ENCODE results near the gene CLMP.

- TF ChIP-seq CTCF (IDR thresholded peaks at IDR 0.05) (no peak), RFX5 (IDR thresholded peaks at IDR 0.05) (no peak), POLR2A (IDR thresholded peaks at IDR 0.05; ENCODE audit: low read length) (no peak), ELK1 (IDR thresholded peaks at IDR 0.05; ENCODE audit: low read depth, low read length) (no peak), BHLHE40 (IDR thresholded peaks at IDR 0.05; ENCODE audit: low read depth, low read length) (no peak), CEBPB (IDR thresholded peaks at IDR 0.05) (no peak), SMC3 (IDR thresholded peaks at IDR 0.05) (no peak), JUNB (IDR thresholded peaks at IDR 0.05) (no peak), CHD4 (IDR thresholded peaks at IDR 0.05; ENCODE audit: borderline replicate concordance) (no peak), REST (IDR thresholded peaks at IDR 0.05) (no peak), FOSL2 (IDR thresholded peaks at IDR 0.05) (no peak), FOSL2 (CRISPR knock-in tag; IDR thresholded peaks at IDR 0.05) (no peak), ZFP36 (IDR thresholded peaks at IDR 0.05; ENCODE audit: borderline replicate concordance, partially characterized antibody) (no peak), E2F6 (IDR thresholded peaks at IDR 0.05; ENCODE audit: borderline replicate concordance, low read depth) (no peak), JUN (IDR thresholded peaks at IDR 0.05) (no peak)
These were observed 72.2 kb downstream of the CLMP start for GRCh38 chr11:123122852-123123251.
